DMS 273 (cell line): ENCODE data around the gene SLC35B2.

ENCODE experiments used
- DNase-seq: peaks from one replicate; lab custom pipeline; 2025; ENCODE audit not compliant: unreplicated experiment; lab: John Stamatoyannopoulos, UW

SLC35B2 gene

GRCh38 chr6:44254191-44255104 is 2.9 kb downstream of the SLC35B2 start:
- DNase-seq: no peak

GRCh38 chr6:44253307-44254101 is 3.8 kb downstream of the SLC35B2 start:
- peak; percentile 85 for DNase-seq

DNA sequence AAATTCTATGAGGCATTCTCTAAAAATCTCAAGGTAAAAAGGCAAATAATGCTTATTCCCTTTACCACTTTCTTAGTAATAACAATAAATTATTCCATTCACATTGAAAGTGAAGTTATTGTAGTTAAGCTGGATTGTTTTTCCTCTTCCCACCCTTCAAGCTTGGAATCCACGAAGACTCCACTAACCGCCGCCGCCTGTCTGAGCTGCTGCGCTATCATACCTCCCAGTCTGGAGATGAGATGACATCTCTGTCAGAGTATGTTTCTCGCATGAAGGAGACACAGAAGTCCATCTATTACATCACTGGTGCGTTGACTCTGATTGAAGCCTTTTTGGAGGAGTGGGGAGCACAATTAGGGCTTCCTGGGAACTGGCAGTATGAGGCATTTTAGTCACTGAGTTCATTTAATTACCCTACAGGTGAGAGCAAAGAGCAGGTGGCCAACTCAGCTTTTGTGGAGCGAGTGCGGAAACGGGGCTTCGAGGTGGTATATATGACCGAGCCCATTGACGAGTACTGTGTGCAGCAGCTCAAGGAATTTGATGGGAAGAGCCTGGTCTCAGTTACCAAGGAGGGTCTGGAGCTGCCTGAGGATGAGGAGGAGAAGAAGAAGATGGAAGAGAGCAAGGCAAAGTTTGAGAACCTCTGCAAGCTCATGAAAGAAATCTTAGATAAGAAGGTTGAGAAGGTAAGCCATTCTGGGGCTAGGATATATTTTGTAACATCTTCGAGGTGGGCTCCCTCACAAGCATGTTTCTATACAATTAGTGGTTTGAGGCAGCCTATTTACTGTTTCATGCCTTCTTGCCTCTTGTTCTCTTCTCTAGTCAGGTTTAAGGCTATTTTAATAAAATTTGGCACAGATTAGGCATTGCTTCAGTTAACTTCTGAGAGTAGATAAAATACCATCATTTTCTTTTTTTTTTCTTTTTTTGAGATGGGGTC is 5.5 kb downstream of the SLC35B2 start:
- no peak for DNase-seq

GRCh38 chr6:44250718-44251123 is 6.6 kb downstream of the SLC35B2 start:
- no peak for DNase-seq

DNA sequence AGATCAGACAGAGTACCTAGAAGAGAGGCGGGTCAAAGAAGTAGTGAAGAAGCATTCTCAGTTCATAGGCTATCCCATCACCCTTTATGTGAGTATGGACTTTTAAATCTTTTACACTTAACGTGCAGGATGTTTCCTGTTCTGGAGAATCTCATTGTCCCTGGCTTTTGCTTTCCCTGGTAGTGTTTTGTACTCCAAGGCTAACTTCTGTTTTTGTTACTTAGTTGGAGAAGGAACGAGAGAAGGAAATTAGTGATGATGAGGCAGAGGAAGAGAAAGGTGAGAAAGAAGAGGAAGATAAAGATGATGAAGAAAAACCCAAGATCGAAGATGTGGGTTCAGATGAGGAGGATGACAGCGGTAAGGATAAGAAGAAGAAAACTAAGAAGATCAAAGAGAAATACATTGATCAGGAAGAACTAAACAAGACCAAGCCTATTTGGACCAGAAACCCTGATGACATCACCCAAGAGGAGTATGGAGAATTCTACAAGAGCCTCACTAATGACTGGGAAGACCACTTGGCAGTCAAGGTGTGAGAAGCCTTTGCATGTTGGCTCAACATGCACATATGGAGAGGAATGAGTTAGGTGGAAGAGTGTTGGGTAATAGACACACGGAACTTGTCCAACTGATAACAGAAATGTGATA is 7.1 kb downstream of the SLC35B2 start:
- DNase-seq: no peak

- DNase-seq: no peak
These were observed 8.1 kb downstream of the SLC35B2 start for GRCh38 chr6:44249082-44249748.

DNA sequence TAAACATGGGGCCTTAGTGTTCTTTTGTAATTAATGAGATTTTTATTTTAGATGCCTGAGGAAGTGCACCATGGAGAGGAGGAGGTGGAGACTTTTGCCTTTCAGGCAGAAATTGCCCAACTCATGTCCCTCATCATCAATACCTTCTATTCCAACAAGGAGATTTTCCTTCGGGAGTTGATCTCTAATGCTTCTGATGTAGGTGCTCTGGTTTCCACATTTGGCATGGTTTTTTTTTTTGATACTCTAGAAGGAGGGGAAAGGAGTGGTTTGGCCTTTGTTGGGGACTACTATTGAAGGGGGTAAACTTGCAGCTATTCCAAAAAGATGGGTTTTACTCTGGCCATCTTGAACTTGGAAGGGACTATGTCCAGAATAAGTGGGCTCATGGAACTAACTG is 8.7 kb downstream of the SLC35B2 start:
- no peak for DNase-seq

DNA sequence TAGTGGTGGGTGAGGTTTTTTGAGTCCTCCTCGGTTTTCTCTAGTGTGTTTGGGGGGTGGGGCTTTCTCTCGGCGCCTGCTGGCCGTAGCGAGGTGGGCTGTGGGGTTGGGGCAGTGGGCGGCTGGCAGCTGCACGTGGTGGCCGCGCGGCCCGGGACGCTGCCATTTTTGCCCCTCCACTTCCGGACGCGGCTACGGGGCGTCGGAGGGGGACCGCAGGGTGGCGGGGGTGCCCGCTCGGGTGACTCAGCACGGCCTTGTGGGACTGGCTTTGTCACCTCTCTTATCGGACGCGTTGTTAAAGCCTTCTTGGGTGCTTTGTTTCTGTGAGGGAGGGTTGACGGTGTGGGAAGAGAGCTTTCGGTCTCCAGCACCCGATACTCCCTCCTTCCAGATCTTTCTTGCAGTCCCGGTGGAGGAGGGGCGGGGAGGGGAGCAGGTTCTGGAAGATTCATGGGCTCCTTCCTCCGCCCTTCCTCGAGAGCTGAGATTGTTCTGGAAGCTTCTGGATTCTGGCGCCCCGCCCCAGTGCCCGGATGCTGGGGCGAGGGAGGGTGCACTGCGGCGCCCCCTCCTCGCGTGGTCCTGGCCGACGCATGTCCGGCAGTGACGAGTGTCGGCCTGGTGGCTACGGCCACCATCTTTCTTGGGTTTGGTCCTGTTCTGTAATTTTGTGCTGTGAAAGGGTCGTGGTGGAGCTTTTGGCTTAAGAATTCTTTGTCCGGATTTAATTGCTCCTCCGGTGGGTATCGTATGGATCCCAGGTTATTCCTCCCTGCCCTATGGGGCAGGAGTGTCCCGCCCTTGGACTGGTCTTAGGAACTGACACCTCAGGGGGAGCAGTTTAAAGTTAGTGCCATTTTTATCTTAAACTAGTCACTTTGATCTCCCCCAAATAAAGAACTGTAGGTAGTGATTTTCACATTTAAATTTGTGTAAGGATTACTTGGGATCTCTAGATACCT is 9.7 kb downstream of the SLC35B2 start:
- peak; percentile 69 for DNase-seq

DNA sequence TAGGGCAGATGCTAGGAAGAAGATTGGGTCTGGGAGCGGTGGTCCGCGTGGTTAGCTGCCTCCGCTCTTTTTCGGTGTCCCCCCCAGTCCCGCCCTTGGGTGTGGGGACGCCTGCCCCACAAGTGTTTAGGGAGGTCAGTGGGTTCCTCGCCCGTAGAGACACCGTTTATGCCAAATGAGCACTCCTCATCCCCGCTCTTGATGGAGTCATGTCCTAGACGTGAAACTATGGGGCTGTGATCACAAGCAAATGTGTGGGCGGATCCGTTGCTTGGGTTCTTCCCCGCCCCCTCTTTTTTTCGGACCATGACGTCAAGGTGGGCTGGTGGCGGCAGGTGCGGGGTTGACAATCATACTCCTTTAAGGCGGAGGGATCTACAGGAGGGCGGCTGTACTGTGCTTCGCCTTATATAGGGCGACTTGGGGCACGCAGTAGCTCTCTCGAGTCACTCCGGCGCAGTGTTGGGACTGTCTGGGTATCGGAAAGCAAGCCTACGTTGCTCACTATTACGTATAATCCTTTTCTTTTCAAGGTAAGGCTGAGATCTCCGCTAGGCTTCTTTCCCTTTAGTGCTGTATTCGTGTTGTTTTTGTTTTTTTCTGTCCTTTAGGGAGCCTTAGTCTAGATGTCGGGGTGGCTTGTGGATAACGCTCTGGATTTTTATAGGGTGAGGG is 10.5 kb downstream of the SLC35B2 start, which contains the start of gene HSP90AB1:
HSP90AB1 (plus strand) TSS at position 439 of the 675 bp plus-strand sequence. CDS start 1,529 bp downstream, outside the sequence.
- DNase-seq: peak; percentile 99

GRCh38 chr6:44245912-44246662 is 11.2 kb downstream of the SLC35B2 start:
- peak; percentile 91 for DNase-seq

GRCh38 chr6:44245391-44245911 is 11.9 kb downstream of the SLC35B2 start:
- DNase-seq: no peak

GRCh38 chr6:44243345-44243744 is 14.0 kb downstream of the SLC35B2 start:
- peak; percentile 65 for DNase-seq

- DNase-seq: peak; percentile 56
These were observed 18.5 kb downstream of the SLC35B2 start for GRCh38 chr6:44238687-44239350.

DNA sequence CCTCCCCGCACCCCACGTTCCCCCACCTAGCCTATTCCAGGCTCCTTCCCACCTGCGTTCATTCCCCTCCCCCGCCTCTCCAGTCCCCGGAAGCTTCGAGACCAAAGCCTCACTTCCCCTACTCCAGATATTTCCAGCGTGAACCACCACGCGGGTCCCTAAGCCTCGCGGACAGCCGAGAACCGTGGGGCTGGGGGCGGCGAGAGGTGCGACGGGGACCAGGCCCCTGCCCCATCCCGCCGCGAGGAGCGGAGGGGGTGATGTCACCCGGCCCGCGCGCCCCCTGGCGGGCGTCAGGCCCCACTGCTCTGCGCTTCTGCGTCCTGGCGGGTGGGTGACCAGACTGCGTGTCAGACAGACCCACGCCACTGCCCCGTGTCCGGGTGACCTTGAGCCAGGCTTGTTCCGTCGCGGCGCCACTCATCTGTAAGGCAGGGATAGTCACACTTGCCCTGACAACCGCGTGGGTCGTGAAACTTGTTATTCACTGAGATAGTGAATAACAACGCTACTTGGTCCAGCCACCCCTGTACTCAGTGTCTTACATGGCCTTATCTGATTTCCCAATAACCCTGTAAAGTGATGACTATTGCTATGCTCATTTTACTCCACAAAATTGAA is 19.4 kb downstream of the SLC35B2 start:
- peak; percentile 93 for DNase-seq

DNA sequence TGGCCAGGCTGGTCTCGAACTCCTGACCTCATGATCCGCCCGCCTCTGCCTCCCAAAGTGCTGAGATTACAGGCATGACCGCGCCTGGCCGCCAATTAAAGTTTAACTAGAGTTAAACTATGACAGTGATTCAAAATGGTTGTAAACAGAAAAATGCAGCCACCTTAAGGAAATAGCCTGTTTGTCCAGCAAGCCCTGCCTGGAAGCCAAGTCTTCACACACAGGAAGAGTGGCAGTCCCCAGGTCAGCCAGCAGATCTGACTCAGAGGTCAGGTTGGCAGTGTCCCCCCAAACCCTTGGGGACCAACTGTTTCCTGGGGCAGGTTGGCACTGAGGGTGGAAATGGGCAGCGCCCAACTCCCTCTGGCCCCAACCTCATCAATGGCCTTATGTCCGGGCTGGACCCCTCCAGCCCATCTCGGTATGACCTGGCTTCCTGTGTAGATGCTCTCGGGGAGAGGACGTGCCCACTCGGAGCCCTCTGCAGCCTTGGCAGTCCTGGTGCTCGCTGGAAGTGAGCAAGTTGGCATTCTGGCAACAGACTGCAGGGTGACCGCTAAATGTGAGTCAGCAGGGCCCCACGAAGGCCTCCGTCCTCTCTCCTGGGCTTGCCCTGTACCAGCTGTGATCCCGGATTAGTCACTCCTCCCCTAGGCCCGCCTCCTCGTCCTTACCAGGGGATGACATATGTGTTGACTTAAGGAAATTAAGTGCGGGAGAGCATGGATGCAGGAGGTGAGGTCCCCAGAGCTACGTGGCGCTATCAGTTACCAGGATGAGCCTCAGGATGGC is 20.1 kb downstream of the SLC35B2 start:
- DNase-seq: peak; percentile 97
